ENCODE measurements around the gene PPP3CA.

PPP3CA gene

GRCh38 chr4:101050088-101050836 lies 297.1 kb downstream of the PPP3CA start:
- no peak for DNase-seq (ENCODE audit: low spot score)

GRCh38 chr4:101049549-101050001 lies 297.8 kb downstream of the PPP3CA start:
- DNase-seq (ENCODE audit: low spot score), result no peak

- no peak for DNase-seq (ENCODE audit: low spot score)
Measured at GRCh38 chr4:101044766-101045165, 302.6 kb downstream of the PPP3CA start.

GRCh38 chr4:101042847-101043246 lies 304.5 kb downstream of the PPP3CA start:
- DNase-seq (ENCODE audit: low spot score), result no peak

GRCh38 chr4:101040776-101041175 lies 306.6 kb downstream of the PPP3CA start:
- no peak for DNase-seq (ENCODE audit: low spot score)

- DNase-seq (ENCODE audit: low spot score), result no peak
Measured at GRCh38 chr4:101039367-101039766, 308.0 kb downstream of the PPP3CA start.

GRCh38 chr4:101037938-101038413 lies 309.4 kb downstream of the PPP3CA start:
- no peak for DNase-seq (ENCODE audit: low spot score)

GRCh38 chr4:101037249-101037648 lies 310.1 kb downstream of the PPP3CA start:
- DNase-seq (ENCODE audit: low spot score), result no peak

- no peak for DNase-seq (ENCODE audit: low spot score)
Measured at GRCh38 chr4:101035487-101035886, 311.8 kb downstream of the PPP3CA start.

GRCh38 chr4:101033986-101034385 lies 313.3 kb downstream of the PPP3CA start:
- no peak for DNase-seq (ENCODE audit: low spot score)

GRCh38 chr4:101032541-101032940 lies 314.8 kb downstream of the PPP3CA start:
- DNase-seq (ENCODE audit: low spot score), result no peak

- no peak for DNase-seq (ENCODE audit: low spot score)
Measured at GRCh38 chr4:101031971-101032370, 315.4 kb downstream of the PPP3CA start.

GRCh38 chr4:101028886-101029285 lies 318.4 kb downstream of the PPP3CA start:
- DNase-seq (ENCODE audit: low spot score), result no peak

- DNase-seq (ENCODE audit: low spot score), result no peak
Measured at GRCh38 chr4:101027721-101028120, 319.6 kb downstream of the PPP3CA start.

- DNase-seq (ENCODE audit: low spot score), result no peak
Measured at GRCh38 chr4:101025755-101026154, 321.6 kb downstream of the PPP3CA start.

- DNase-seq (ENCODE audit: low spot score), result no peak
Measured at GRCh38 chr4:101022151-101023024, 324.9 kb downstream of the PPP3CA start.

GRCh38 chr4:101020956-101021355 lies 326.4 kb downstream of the PPP3CA start:
- DNase-seq (ENCODE audit: low spot score), result no peak

GRCh38 chr4:101019941-101020401 lies 327.4 kb downstream of the PPP3CA start:
- DNase-seq (ENCODE audit: low spot score), result no peak

- no peak for DNase-seq (ENCODE audit: low spot score)
Measured at GRCh38 chr4:101019313-101019712, 328.0 kb downstream of the PPP3CA start.

- DNase-seq (ENCODE audit: low spot score), result no peak
Measured at GRCh38 chr4:101018836-101019235, 328.5 kb downstream of the PPP3CA start.

- no peak for DNase-seq (ENCODE audit: low spot score)
Measured at GRCh38 chr4:101014417-101014816, 332.9 kb downstream of the PPP3CA start.

- no peak for DNase-seq (ENCODE audit: low spot score)
Measured at GRCh38 chr4:101010987-101011386, 336.3 kb downstream of the PPP3CA start.

GRCh38 chr4:101009471-101009870 lies 337.9 kb downstream of the PPP3CA start:
- no peak for DNase-seq (ENCODE audit: low spot score)
